ENCODE results near the gene DBNDD2.

DBNDD2 gene

DNA sequence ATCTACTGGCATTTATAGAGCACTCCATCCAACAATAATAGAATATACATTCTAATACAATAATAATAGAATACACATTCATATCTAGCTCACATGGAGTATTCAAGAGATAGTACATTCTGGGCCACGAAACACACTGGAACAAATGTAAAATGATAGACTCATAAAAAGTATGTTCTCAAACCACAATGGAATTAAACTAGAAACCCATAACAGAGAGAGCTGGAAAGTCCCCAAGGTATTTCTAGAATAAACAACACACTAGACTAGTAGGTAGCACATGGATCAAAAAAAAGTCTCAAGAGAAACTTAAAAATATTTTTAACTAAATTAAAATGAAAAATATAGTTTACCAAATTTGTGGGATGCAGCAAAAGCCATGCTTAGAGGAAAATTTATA lies 20.8 kb upstream of the DBNDD2 start:
- no peak for DNase-seq

- no peak for DNase-seq
Measured at GRCh38 chr20:45390931-45391330, 17.2 kb upstream of the DBNDD2 start.

DNA sequence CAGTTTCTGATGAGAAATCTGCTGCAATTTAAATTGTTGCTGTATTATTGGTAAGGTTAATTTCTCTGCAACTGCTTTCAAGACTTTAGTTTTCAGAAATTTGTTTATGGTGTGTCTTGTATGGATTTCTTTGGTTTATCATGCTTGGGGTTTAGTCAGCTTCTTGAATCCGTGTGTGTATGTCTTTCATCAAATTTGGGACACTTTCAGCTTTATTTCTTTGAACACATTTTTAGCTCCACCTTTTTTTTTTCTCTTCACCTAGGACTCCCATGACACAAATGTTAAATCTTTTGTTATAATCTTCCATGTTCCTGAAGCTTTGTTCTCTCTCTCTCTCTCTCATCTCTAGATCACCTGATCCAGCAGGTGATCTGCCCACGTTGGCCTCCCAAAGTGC lies 16.5 kb upstream of the DBNDD2 start:
- no peak for DNase-seq

- no peak for DNase-seq
Measured at GRCh38 chr20:45392733-45393132, 15.4 kb upstream of the DBNDD2 start.

DNA sequence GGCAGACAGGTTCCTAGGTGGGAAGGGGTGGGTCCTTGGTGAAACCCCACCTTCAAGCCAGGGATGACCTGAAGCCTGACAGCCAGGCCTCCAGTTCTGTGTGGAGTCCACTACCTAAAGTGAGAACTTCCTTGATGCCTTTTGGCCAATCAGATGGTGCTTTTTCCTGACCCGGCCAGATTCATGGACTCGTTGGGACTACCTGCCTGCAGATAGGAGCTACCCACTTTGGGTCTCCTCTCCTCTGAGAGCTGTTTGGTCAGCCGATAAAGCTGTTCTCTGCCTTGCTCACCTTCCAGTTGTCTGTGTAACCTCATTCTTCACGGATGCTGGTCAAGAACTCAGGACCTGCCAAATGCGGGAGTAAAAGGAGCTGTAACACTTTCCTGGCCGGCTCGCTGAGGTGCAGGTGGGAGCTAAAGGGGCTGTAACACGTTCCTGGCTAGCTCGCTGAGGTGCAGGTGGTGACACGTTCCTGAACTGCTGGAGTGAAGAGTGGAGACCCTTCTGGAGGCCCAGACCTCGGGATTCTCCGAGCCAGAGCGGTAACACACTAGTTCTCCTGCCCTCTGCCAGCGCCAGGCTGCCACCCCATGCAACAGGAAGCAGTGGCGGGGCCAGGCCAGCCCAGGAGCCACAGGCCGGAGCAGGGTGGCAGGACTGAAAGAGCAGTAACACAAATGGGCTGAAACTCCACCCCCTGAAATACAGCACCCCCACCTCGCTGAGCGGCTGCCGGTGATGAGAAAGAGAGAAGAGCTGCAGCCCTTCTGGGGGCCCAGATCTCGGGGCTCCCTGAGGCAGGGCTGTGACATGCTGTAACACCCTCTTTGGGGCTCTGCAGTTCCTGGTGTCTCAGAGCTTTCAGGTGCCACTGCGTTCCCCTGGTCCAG lies 13.6 kb upstream of the DBNDD2 start:
- no peak for DNase-seq

DNA sequence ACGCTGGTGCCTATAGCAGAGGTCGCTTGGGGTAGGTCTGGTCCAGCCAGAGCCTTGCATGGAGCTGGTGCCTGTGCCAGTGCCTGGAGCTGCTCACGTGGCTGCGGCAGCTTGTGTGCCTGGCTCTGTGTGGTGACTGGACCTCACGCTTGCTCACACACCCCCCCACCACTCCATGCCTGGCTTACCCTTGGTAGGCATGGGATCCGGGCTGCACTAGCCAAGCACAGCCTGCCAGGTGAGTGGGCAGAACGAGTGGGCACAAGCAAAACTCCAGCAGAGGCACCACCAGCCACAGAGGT lies 13.0 kb upstream of the DBNDD2 start:
- no peak for DNase-seq

DNA sequence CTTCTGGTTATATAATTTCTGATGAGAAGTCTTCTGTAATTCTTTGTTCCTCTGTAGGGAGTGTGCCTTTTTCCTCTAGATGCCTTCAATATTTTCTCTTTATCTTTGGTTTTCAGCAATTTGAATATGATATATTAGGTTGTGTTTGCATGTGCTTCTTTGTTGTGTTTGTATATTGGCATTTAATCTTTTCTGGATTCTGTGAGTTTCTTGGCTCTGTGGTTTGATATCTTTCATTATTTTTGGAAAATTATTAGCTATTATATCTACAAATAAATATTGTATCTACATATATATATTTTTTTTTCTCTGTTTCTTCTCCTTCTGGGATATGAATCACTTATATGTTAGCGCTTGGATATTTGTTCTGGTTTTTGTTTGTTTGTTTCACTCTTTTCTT lies 9.1 kb upstream of the DBNDD2 start:
- no peak for DNase-seq

GRCh38 chr20:45400346-45401031 lies 7.6 kb upstream of the DBNDD2 start:
- DNase-seq, result no peak

DNA sequence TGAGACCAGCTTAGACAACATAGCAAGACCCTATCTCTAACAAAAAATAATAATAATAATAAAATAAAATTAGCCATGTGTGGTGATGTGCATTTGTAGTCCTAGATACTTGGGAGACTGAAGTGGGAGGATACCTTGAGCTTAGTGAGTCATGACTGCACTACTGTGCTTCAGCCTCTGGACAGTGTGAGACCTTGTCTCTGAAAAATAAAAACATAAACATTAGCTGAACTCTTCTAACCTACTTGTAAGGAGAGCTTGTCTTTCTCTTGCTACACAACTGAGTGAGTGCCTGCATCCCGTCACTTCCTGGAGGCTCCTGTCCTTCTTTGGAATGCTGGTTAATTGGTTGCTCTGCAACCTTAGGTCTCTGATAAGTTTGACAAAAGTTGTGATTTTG lies 5.1 kb upstream of the DBNDD2 start:
- no peak for DNase-seq

DNA sequence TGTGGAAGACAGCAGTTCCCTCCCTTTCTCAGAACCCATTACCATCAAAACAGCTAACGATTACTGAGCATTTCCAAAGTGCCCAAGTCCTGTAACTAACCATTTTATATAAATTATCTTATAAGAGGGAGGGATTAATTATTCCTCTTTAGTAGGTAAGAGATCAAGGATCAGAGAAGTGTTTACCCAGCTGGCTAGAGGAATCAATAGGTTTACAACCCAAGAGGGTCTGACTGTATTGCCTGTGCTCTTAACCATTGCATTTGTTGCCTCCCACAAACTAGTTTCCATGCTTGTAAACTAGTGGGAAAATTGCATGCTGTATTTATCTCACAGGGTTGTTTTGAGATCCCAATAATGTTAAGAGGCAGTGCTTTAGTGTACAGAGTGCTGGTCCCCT lies 3.7 kb upstream of the DBNDD2 start:
- no peak for DNase-seq

DNA sequence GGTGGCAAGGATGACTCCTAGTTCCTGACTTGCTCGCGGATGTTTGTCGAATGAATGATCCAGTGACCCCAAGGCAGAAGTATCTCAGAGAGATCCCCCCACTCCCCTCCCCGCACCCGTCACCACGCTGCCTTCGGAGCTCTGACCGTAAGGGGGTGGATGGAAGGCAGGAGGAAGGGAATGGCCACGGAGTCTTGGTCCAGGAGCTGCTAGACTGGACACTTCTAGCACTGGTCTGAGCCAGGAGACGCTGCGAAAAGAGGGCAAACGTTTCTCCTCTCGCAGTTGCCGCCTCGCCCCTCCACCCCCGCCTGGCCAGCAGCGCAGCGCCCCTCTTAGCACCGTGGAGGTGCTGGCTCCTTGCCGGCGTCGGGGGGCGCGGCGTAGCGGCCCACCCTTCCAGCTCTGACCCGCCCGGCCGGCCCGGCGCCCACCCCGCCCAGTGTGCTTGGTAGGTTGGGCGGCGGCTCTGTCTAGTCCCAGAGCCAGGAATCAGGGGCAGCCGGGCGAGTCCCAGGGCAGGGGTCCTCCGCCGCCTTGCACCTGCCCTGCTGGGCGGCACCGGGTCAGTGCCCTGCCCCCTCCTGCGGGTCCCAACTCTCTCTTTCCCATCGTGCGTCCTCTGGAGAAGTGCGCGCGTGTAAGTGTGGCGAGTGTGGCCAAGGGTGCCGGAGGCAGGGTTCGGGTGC lies 2.4 kb upstream of the DBNDD2 start:
- no peak for DNase-seq

- DNase-seq, result peak; percentile 76
Measured at GRCh38 chr20:45406260-45407066, 1.6 kb upstream of the DBNDD2 start.

GRCh38 chr20:45407067-45407745 lies 883 bp upstream of the DBNDD2 start:
- no peak for DNase-seq

DNA sequence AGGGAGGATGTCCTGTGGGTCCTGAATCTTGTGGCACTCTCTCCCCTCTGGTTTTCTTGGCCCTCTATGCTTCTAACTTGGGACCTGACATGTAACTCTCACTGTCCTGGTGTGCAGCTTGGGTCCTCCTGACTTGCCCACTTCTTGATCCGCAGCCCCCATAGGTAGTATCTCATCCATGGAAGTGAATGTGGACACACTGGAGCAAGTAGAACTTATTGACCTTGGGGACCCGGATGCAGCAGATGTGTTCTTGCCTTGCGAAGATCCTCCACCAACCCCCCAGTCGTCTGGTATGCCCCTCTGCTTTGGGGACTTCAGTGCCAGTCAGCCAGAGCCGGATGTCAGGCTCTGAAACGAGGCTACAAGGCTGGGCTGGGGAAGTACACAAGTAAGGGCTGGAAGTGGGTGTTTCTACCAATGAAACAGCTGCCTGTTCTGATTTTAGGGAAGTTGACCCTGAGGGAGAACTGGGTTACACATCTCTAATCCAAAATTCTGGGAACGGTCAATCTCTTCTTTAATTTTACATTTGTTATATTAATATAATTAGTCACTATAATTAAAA lies 641 bp downstream of the DBNDD2 start:
- no peak for DNase-seq

GRCh38 chr20:45409521-45410272 lies 1.6 kb downstream of the DBNDD2 start:
- no peak for DNase-seq

- DNase-seq, result no peak
Measured at GRCh38 chr20:45410887-45411286, 2.8 kb downstream of the DBNDD2 start.

GRCh38 chr20:45412653-45413052 lies 4.6 kb downstream of the DBNDD2 start:
- DNase-seq, result no peak

DNA sequence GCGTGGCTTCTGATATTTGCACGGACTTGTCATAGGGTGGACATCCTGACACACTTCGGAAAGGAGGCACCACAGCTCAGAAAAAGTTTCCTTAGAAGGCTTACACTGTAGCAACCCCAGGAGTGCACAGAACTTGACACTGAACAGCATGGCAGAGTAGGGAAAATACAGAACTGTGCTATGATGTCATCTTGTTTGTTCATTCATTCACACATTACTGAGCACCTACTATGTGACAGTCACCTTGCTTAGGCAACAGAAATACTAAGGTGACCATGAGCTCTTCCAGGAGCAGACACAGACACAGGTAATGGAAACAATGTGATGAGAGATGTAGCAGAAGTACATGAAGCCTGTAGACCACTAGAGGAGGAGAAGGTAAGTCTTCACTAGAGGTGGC lies 5.4 kb downstream of the DBNDD2 start:
- no peak for DNase-seq

- DNase-seq, result peak; percentile 91
Measured at GRCh38 chr20:45415822-45416637, 7.9 kb downstream of the DBNDD2 start, which contains the start of gene PIGT. PIGT (plus strand) TSS chr20:45416141; CDS start chr20:45416157, 16 bp downstream.

GRCh38 chr20:45416917-45417316 lies 8.8 kb downstream of the DBNDD2 start:
- DNase-seq, result no peak

All from activated CD8-positive, alpha-beta memory T cell treated with anti-CD3 and anti-CD28 coated beads for 24 hours (primary cell).